HG03135 (cell line): ENCODE results near the gene ASB10.

Experiments used
- ATAC-seq: cut with Tn5 transposase; IDR thresholded peaks from one replicate; pipeline ENCODE4 v1.9.1; 2021; ENCODE audit warnings: mild to moderate bottlenecking, moderate library complexity; ENCODE audit not compliant: unreplicated experiment

The ASB10 gene

GRCh38 chr7:151138153-151138851 is 48.7 kb downstream of the ASB10 start:
- ATAC-seq = no peak

- ATAC-seq = no peak
These were observed 49.3 kb downstream of the ASB10 start for GRCh38 chr7:151137791-151138152.

- no peak for ATAC-seq
These were observed 49.9 kb downstream of the ASB10 start for GRCh38 chr7:151137076-151137675.

- no peak for ATAC-seq
These were observed 50.9 kb downstream of the ASB10 start for GRCh38 chr7:151135866-151136843.

- ATAC-seq = no peak
These were observed 51.6 kb downstream of the ASB10 start for GRCh38 chr7:151135525-151135845.

GRCh38 chr7:151134743-151135524 is 52.1 kb downstream of the ASB10 start:
- no peak for ATAC-seq

- no peak for ATAC-seq
These were observed 52.9 kb downstream of the ASB10 start for GRCh38 chr7:151133986-151134742.

GRCh38 chr7:151133266-151133985 is 53.6 kb downstream of the ASB10 start:
- no peak for ATAC-seq

GRCh38 chr7:151132461-151133205 is 54.4 kb downstream of the ASB10 start:
- ATAC-seq = no peak

GRCh38 chr7:151131592-151132293 is 55.3 kb downstream of the ASB10 start:
- ATAC-seq = no peak

- no peak for ATAC-seq
These were observed 55.8 kb downstream of the ASB10 start for GRCh38 chr7:151131224-151131591.

GRCh38 chr7:151130741-151131157 is 56.3 kb downstream of the ASB10 start:
- no peak for ATAC-seq

- no peak for ATAC-seq
These were observed 57.0 kb downstream of the ASB10 start for GRCh38 chr7:151129960-151130591.

GRCh38 chr7:151129117-151129959 is 57.7 kb downstream of the ASB10 start:
- no peak for ATAC-seq

- no peak for ATAC-seq
These were observed 58.3 kb downstream of the ASB10 start for GRCh38 chr7:151128716-151129115.

- no peak for ATAC-seq
These were observed 58.9 kb downstream of the ASB10 start for GRCh38 chr7:151128144-151128543.
